Thyroid gland (tissue), 4 donors: ENCODE measurements around the gene CHSY1. TPM values are rescaled to one million over a fixed set of nuclear protein-coding genes. Genes with fewer than 3 reads are reported as not detected.

Experiments used
- DNase-seq, 2 donors: peaks; one replicate each; pipeline ENCODE4 v3.0.0-alpha.2; 2019
- H3K27ac ChIP-seq, 3 donors: fragments of 200-600 bp; sonication (generic); 1 replicate in 2 of 3; 2 replicates in 1 of 3; pipeline ENCODE4 v1.5.1; 2016 to 2019; ENCODE audit warnings: mild to moderate bottlenecking in 1 of 3, moderate library complexity in 1 of 3
- H3K27me3 ChIP-seq: fragments of 200-600 bp; sonication (generic); one replicate; pipeline ENCODE4 v1.5.1; 2019
- H3K36me3 ChIP-seq, 2 donors: fragments of 200-600 bp; sonication (generic); one replicate each; pipeline ENCODE4 v1.5.1; 2016 to 2019
- H3K4me1 ChIP-seq, 2 donors: fragments of 200-600 bp; sonication (generic); one replicate each; pipeline ENCODE4 v1.5.1; 2017 to 2019
- H3K4me3 ChIP-seq, 3 donors: fragments of 200-600 bp; sonication (generic); replicated peaks in 1 of 3; 1 replicate in 2 of 3; 2 replicates in 1 of 3; pipeline ENCODE4 v1.5.1; 2016; ENCODE audit warnings: mild to moderate bottlenecking in 1 of 3
- H3K9me3 ChIP-seq: fragments of 200-600 bp; sonication (generic); one replicate; pipeline ENCODE4 v1.5.1; 2017
- POLR2A ChIP-seq, 2 donors: fragments of 450-650 bp; IDR thresholded peaks; one replicate each; pipeline ENCODE4 v1.6.1; 2017; ENCODE audit warnings: antibody characterized with exemption in 2 of 2, mild to moderate bottlenecking in 2 of 2, moderate library complexity in 1 of 2
- WGBS, 2 donors: methylation state at CpG; one replicate each; pipeline ENCODE4 v1.1.5; 2017; 5-methylcytosine and 5-hydroxymethylcytosine counted together
- intact Hi-C: fragments of 100-400 bp; cut with DNase I; formaldehyde crosslinking; loops from one replicate; pipeline ENCODE4 v1.15.1; 2023
- total RNA-seq, 4 donors: library from RNA; depleted of rRNA; stranded (reverse); fragments of >200 nt; gene quantifications; one replicate each; pipeline ENCODE4 v1.2.3, GENCODE V29; 2016
- TF ChIP-seq, protein P1 (sequence below), 6 experiments: fragments of 200-600 bp in 3 of 6; fragments of 450-650 bp in 3 of 6; sonication (generic) in 3 of 6; IDR thresholded peaks; one replicate each; pipeline ENCODE4 v1.5.1; 2016 to 2019; ENCODE audit warnings: antibody characterized with exemption in 6 of 6, mild to moderate bottlenecking in 2 of 6, inconsistent platforms in 1 of 6, moderate library complexity in 1 of 6

The CHSY1 gene
- total RNA-seq, 4 donors from 2014 or later, result 13.8 to 26.6 (median 18.5) TPM

DNA sequence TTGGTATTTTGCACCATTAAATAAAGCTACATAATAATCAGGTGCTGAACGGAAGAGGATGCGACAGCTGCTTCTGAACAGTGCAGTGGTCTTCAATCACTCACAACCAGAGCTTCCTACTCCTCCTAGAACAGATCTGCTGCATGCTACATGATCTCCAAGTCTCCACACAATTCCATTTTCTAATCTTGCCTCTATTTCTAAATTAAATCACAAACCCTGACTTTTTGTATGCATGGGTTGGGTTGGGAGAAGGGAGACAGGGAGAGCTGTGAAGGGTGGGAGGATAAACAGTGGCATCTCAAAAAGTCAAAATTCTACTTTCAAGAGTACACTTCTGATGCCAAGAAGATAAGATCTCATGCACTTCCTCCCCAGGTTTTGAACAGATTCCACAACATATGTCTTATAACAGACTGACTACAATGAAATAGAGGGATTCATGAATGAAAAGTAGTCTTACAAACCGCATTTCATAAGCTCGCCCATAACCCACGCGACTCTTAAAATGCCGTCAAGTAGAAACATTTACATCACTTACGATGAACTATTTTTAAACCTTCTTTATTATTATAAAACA, 57.2 kb downstream of the CHSY1 start:
- intact Hi-C loops, result no loop called here
- WGBS, 2 donors, result 87 to 89% methylated on average over 8 of the region's 8 CpGs
- TF ChIP-seq, protein P1, sequence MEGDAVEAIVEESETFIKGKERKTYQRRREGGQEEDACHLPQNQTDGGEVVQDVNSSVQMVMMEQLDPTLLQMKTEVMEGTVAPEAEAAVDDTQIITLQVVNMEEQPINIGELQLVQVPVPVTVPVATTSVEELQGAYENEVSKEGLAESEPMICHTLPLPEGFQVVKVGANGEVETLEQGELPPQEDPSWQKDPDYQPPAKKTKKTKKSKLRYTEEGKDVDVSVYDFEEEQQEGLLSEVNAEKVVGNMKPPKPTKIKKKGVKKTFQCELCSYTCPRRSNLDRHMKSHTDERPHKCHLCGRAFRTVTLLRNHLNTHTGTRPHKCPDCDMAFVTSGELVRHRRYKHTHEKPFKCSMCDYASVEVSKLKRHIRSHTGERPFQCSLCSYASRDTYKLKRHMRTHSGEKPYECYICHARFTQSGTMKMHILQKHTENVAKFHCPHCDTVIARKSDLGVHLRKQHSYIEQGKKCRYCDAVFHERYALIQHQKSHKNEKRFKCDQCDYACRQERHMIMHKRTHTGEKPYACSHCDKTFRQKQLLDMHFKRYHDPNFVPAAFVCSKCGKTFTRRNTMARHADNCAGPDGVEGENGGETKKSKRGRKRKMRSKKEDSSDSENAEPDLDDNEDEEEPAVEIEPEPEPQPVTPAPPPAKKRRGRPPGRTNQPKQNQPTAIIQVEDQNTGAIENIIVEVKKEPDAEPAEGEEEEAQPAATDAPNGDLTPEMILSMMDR (IDR thresholded peaks at IDR 0.05), result no peak
- TF ChIP-seq POLR2A (IDR thresholded peaks at IDR 0.05), result no peak
- H3K36me3 ChIP-seq, result no peaks in the 10 kb centered on the region
- no peak overlapping the region for H3K4me3 ChIP-seq
- no peak for DNase-seq
- no peak overlapping the region for H3K27ac ChIP-seq
- peaks cover 0 to 24% of the 10 kb centered on the region in 2 donors for H3K4me1 ChIP-seq
- H3K9me3 ChIP-seq, result no peaks in the 10 kb centered on the region
- H3K27me3 ChIP-seq, result no peaks in the 10 kb centered on the region

DNA sequence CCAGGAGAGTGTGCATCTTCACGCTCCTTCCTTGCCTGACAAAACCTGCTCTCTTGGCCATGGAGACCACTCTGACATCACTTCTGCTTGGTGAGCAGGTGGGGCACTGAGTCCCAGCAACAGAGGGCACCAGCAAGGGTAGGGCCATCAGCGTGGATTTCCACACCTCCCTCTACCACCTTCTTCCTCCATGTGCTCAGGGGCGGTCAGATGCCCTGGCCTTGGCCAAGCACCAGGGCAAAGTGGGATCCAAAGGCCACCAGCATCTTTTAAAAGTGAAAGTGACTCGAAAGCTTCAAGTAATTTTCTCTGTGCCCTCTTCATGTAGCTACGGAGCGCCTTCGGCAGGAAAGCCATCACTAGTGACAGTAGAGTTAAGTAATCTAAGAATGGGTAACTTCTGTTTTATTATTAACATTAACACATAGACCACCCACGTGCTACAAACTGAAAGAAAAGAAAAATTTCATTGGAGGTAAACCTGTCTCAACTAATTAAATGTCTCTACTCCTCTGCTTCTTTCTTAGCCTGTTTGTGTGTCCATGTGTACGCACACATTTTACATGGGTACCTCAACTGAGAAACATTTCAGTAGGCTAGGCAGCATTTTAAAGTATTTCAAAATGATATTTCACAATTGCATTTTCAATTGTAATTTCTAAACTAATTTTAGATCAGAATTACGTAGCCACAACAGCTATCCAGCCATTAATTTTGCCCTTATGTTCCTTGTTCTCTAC, 57.9 kb downstream of the CHSY1 start:
- Histone ChIP-seq H3K27me3 (no peaks in the 10 kb centered on the region), H3K36me3 (no peaks in the 10 kb centered on the region), H3K4me3 (no peak overlapping the region), H3K27ac (peak overlapping the region in 1 of 3 donors; percentile 20), H3K4me1 (peaks cover 0 to 21% of the 10 kb centered on the region in 2 donors), H3K9me3 (no peaks in the 10 kb centered on the region)
- intact Hi-C loops, result no loop called here
- no peak for TF ChIP-seq POLR2A (IDR thresholded peaks at IDR 0.05)
- TF ChIP-seq, protein P1 (IDR thresholded peaks at IDR 0.05), result no peak
- 79 to 87% methylated on average over 10 of the region's 10 CpGs for WGBS, 2 donors
- DNase-seq, result no peak

DNA sequence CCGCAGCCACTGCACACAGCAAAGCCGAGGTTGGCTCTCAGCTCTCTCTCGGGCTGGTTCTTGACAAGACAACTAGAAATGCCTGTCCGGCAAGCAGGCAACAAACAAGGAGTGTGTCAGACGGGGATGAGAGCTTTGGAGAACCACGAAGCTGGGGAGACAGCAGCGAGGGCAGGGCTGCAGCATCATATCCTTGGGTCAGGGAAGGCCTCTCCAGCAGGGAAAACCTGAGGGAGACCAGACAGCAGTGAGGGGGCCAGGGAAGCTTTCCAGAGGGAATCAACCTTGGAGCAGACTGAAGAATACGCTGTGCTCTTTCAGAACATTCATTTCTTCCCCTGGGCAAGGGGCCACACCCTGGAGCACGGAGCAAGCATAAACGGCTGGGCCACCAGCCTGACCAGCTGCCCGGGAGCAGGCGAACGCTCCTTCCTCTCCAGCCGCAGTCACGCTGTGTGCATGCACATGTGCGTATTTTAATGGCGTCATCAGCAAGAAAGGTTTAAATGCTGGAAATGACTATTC, 58.7 kb downstream of the CHSY1 start:
- H3K4me3 ChIP-seq, result no peak overlapping the region
- peak overlapping the region in 1 of 3 donors; percentile 20 for H3K27ac ChIP-seq
- 74 to 84% methylated on average over 15 to 17 of the region's 17 CpGs for WGBS, 2 donors
- TF ChIP-seq, protein P1 (IDR thresholded peaks at IDR 0.05), result no peak
- TF ChIP-seq POLR2A (IDR thresholded peaks at IDR 0.05), result no peak
- DNase-seq, result no peak
- H3K9me3 ChIP-seq, result no peaks in the 10 kb centered on the region
- intact Hi-C loops, result no loop called here
- no peaks in the 10 kb centered on the region for H3K27me3 ChIP-seq
- H3K36me3 ChIP-seq, result no peaks in the 10 kb centered on the region
- peaks cover 0 to 20% of the 10 kb centered on the region in 2 donors for H3K4me1 ChIP-seq

DNA sequence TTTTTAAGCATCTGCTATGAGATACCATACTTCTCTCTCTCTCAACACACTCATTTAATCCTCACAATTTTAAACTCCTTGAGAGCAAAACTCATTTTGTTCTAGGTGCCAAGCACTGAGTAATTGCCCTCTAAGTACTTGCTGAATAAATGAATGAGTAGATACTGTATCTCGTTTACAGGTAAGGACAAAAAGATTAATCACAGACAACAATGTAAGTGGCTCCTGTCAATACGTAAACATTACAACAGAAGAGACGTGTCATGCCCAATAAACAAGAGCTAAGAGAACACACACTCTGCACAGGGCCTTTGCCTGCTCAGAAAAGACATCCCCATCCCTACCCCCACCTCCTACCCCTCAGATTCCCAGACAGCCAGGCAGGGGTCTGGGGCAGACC, 59.8 kb downstream of the CHSY1 start:
- Histone ChIP-seq H3K36me3 (no peaks in the 10 kb centered on the region), H3K9me3 (no peaks in the 10 kb centered on the region), H3K27ac (no peak overlapping the region), H3K4me1 (peaks cover 0 to 23% of the 10 kb centered on the region in 2 donors), H3K27me3 (no peaks in the 10 kb centered on the region), H3K4me3 (no peak overlapping the region)
- TF ChIP-seq, protein P1 (IDR thresholded peaks at IDR 0.05), result no peak
- TF ChIP-seq POLR2A (IDR thresholded peaks at IDR 0.05), result no peak
- intact Hi-C loops, result no loop called here
- DNase-seq, result no peak
- 87 to 90% methylated on average over 3 of the region's 3 CpGs for WGBS, 2 donors

DNA sequence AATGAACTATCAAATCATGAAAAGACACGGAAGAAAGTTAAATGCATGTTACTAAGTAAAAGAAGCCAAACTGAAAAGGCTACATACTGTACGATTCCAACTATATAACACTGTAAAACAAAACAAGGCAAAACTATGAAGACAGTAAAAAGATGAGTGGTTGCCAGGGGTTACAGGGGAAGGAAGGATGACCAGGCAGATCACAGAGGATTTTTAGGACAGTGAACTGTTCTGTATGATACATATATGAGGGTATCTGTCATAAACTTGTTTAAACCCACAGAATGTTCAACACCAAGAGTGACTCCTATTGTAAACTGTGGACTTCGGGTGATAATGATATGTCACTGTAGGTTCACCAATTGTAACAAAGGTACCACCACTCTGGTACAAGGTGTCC, 60.6 kb downstream of the CHSY1 start:
- Histone ChIP-seq H3K9me3 (no peaks in the 10 kb centered on the region), H3K27me3 (no peaks in the 10 kb centered on the region), H3K4me3 (no peak overlapping the region), H3K4me1 (peaks cover 0 to 26% of the 10 kb centered on the region in 2 donors), H3K27ac (no peak overlapping the region), H3K36me3 (no peaks in the 10 kb centered on the region)
- intact Hi-C loops, result no loop called here
- no peak for DNase-seq
- TF ChIP-seq, protein P1 (IDR thresholded peaks at IDR 0.05), result no peak
- TF ChIP-seq POLR2A (IDR thresholded peaks at IDR 0.05), result no peak
- 77 to 89% methylated on average over 3 of the region's 3 CpGs for WGBS, 2 donors
